GM06990 (cell line): ENCODE results near the gene MEF2D.

Source experiments
- DNase-seq: peaks from one replicate; pipeline ENCODE4 v3.0.0-alpha.2; 2011; ENCODE audit not compliant: insufficient read length; ENCODE audit errors: extremely low read depth
- H3K27me3 ChIP-seq: replicated peaks from 2 replicates; pipeline ENCODE4 v1.6.0; 2011; ENCODE audit warnings: low read length; ENCODE audit not compliant: control insufficient read depth, insufficient read depth
- H3K36me3 ChIP-seq: 2 replicates; pipeline ENCODE4 v1.5.1; 2011; ENCODE audit warnings: low read length; ENCODE audit not compliant: control insufficient read depth, insufficient read depth
- H3K4me3 ChIP-seq: replicated peaks from 2 replicates; pipeline ENCODE4 v1.5.1; 2011; ENCODE audit warnings: low read depth, mild to moderate bottlenecking, control low read depth, low read length
- CTCF ChIP-seq: IDR thresholded peaks from 2 replicates; pipeline ENCODE4 v1.5.1; 2011; ENCODE audit warnings: low read length, control low read depth, mild to moderate bottlenecking, inconsistent platforms; ENCODE audit not compliant: insufficient read depth, poor library complexity, severe bottlenecking

Gene MEF2D

DNA sequence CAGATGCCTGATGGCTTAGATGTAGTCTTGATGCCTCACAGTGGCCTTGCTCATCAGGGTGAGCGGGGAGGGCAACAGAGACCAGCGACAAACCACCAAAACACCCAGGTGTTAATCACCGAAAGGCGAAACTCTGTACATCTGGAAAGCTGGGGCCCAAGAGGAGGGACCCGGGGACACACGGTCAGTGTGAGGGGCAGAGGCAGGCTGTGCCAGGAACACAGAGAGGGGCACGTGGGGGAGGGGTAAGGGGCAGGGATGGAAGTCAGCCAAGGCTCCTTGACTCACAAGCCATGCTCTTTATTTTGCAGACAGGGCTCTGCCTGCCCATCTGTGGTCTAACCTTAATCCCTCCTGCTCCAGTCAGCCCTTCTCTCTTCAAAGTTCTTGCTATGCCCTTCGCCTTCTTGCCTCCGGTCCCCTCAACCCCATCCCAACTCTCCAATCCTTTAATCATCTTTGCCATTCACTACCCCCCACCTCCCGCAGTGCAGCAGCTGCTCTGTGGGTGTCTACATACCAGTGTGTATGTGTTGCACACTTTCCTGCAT, 4.3 kb downstream of the MEF2D start:
- peak; percentile 57 for DNase-seq
- H3K36me3 ChIP-seq: peaks cover 3% of the 10 kb centered on the region
- H3K27me3 ChIP-seq: no peaks in the 10 kb centered on the region
- TF ChIP-seq CTCF: no peak
- peak overlapping the region; percentile 97 for H3K4me3 ChIP-seq

GRCh38 chr1:156495401-156496140, 5.0 kb downstream of the MEF2D start:
- H3K4me3 ChIP-seq: peak overlapping the region; percentile 97
- peaks cover 3% of the 10 kb centered on the region for H3K36me3 ChIP-seq
- DNase-seq: no peak
- no peaks in the 10 kb centered on the region for H3K27me3 ChIP-seq
- TF ChIP-seq CTCF: no peak

DNA sequence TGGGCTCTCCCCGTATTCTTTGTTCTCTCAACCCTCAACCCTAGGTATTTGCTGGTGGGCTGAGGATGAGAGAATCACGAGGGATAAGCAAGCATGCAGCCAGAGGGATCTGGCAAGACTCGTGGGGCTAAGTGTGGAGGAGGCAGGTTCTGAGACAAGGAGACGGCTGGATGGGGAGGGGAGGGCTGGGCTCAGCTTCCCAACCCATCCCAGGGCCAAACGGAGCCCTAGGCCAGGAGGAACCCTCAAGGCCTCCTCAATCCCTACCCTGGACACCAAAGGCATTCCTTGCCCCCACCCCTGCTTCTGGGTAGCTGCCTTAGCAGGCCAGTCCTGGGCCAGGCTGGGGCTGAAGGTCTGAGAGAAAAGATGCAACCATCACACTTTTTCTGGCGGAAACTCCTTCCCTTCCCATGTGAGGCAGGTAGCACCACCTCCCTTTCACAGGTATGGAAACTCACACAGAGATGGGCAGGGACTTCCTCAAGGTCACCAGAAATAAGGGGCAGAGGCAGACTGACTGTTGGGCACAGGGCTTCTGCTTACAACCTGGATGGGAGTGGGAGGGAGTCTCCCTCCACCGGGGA, 6.2 kb downstream of the MEF2D start:
- H3K36me3 ChIP-seq: peaks cover 3% of the 10 kb centered on the region
- no peak for DNase-seq
- TF ChIP-seq CTCF: no peak
- H3K27me3 ChIP-seq: no peaks in the 10 kb centered on the region
- H3K4me3 ChIP-seq: no peak overlapping the region

GRCh38 chr1:156493742-156494141, 6.8 kb downstream of the MEF2D start:
- Histone ChIP-seq H3K27me3 (no peaks in the 10 kb centered on the region), H3K4me3 (peak overlapping the region; percentile 58; the same call in 1 of the 2 replicates), H3K36me3 (peaks cover 3% of the 10 kb centered on the region)
- no peak for DNase-seq
- TF ChIP-seq CTCF: no peak

DNA sequence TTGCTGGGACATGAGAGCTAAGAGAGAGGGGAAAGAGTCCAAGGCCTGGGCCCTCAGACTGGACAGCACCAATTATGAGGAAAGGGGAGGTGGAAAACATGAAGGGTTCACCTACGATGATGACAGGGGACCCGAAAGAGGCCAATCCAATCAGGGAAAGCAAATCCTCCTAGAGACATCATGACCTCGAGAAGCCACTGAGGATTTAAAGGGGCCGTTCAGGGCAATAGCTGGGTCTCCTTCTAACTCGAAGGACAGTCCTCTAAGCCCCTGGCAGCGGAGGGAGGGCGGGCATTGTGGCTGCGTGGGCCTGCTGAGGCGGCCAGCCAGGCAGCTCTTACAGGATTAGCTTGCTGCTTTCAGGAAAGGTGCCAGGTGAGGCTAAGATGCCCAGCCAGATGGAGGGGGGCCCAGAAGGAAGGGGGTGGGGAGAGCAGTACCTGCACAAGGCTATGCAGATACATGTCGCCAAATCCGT, 7.4 kb downstream of the MEF2D start:
- no peak for TF ChIP-seq CTCF
- H3K36me3 ChIP-seq: peaks cover 3% of the 10 kb centered on the region
- peak overlapping the region; percentile 58 for H3K4me3 ChIP-seq
- H3K27me3 ChIP-seq: no peaks in the 10 kb centered on the region
- DNase-seq: no peak
